Stimulated activated CD8-positive, alpha-beta memory T cell treated with anti-CD3 and anti-CD28 coated beads, Interleukin-4, amount 100 ng/mL, for 48 hours (primary cell): ENCODE results near the gene TRMT44.

Source experiments
- DNase-seq: peaks from one replicate; pipeline ENCODE4 v3.0.0-alpha.2; 2020

TRMT44 gene

DNA sequence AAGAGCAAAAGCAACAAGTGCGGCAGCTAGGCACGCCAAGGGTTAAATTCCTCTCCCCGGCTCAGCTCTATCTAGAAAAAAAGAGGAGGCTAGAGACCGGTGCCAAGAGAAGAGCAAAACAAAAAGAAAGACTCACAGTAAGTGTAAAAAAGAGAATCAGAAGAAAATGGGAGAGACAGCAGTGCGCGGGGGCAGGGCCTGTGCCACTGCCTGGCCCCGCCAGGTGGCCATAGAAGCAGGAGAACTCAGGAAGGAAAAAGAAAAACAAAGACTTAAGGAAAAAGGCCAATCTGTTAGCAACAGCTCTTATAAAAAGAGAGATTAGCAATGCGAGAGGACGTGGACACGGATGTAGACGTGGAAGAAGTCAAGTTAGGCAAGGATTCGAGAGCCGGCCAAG, 3.3 kb upstream of the TRMT44 start:
- no peak for DNase-seq

DNA sequence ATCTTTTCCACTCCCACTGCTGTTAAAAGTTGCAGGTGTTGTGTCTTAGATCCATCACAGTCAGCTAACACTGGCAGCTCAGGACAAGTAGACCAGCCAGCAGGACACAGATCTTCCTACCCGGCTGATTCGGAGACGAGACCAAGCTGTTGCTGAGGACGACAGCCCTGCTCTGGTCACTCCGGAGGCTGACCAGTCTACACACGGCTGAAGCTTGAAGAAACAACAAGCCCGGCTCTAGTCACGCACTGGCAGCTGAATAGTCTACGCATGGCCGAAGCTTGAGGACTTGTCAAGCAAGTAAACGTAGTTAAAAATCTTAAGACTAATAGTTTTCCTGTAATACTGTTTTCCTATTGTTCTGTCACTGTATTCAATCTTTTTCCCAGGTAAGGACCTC, 1.8 kb upstream of the TRMT44 start:
- DNase-seq = no peak

DNA sequence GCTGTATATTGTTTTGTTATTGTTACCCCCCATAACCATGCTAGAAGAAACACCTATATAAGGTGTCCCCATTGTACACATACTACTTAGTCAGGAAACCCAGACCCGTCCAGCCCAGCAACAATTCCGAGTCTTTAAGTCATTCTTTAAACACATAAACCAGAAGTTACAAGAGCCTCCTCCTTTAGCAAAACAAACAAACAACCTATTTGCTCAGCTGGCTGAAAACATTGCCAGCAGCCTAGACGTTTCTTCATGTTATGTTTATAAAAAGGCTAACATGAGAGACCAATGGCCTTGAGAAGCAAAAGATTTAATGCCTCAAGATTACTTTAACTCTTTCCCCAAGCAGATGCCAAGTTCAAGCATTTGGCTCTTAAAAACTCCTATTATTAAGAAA, 1.4 kb upstream of the TRMT44 start:
- no peak for DNase-seq

DNA sequence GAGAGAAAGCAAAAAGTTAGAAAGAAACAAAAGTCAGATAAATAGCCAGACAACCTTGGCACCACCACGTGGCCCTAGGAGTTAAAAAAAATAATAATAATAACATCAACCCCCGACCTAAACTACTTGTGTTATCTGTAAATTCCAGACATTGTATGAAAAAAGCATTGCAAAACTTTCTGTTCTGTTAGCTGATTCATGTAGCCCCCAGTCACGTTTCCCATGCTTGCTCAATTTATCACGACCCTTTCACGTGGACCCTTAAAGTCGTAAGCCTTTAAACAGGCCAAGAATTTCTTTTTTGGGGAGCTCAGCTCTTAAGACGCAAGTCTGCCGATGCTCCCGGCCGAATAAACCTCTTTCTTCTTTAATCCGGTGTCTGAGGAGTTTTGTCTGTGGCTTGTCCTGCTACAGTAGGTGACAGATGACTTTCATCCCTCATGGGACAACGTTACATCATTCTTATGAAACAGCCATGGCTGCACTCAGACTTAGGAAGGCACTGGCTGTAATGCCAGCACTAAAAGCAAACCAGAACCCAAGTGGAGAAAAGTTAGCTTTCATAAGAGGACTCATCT, 574 bp upstream of the TRMT44 start:
- DNase-seq = no peak

DNA sequence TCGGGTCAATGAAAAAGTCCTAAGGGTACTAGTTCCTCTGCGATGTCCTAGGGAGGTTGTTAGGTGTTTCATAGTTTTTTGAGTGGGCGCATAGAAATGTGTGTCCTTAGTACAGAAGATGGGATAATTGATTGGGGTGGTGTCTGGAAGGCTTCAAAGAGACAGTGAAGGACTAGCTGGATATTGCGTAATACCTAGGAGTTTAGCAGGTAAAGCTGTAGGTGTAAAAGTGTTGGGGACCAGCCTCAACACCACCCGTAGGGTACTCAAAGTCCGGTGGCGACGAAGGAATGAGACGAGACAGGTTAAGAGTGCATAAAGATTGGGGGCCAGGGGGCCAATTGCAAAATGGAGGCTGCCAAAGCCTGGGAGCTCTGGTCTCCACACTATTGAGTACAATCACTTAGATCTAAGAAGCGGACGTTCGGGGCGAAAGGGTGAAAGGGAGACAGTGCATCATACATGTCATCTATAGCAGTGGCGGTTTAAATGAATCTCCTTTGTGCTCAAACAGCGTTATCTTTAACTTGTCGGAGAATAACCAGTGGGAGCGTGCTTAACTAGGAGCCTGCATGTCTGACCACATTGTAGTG, 1.0 kb downstream of the TRMT44 start:
- DNase-seq = no peak

DNA sequence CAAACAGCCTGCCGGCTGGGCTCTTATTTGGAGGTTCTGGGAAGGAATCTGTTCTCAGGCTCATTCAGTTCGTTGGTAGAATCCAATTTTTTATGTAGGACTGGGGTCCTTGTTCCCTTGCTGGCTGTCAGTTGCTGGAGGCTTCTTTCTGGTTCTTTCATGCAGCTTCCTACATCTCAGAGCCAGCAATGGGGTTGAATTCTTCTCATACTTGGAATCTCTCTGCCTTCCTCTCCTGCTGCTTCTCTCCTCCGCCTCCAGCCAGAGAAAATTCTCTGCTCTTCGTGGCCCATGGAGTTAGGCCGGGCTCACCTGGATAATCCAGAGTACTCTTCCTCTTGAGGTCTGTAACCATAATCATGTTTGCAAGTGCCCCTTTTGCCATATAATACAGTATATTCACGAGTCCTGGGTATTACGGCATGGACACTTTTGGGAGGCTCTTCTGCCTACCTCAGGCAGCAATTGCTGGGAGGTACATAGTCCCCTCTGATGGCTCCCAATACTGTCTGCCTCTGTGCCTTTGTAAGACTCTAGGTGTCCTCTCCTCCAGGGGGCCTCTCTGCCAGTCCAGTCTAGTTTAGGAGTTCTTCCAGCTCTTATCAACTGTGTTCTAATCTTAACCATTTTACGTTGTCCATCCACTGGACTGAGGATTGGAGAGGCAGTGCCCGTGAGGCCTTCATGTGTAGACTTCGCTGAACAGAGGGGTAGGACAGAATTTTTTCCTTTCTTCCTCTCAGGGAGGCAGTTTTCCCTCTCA, 2.2 kb downstream of the TRMT44 start:
- no peak for DNase-seq

DNA sequence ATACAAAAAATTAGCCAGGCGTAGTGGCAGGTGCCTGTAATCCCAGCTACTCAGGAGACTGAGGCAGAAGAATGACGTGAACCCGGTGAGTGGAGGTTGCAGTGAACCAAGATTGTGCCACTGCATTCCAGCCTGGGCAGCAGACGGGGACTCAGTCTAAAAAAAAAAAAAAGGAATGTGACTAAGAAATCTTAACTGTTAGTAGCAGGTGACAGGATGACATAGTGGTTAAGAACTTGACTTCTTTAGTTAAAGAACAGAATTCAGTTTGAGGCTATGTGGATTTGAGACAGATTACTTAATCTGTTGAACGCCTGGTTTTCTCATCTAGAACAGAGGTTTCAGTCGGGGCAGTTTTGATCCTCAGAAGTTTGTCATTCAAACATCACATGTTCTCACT, 3.2 kb downstream of the TRMT44 start:
- DNase-seq = no peak

DNA sequence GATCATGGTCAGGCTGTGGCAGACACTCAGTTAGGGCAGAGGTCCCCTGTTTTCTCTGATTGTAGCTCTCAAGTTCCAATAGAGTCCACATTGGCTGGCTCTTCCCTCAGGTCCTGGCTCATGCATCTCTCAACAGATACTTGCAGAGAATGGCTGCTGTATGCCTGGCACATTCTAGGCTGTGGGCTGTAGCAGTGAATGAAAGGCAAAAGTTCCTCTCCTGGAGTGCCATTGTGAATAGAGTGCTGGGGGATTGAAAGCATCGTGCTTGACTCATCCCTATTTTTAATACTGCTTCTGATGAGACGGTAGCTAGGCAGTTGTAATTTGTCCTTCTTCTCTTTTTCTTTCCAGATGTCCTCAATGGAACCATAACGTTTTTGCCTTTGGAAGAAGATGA, 5.5 kb downstream of the TRMT44 start:
- DNase-seq = no peak

DNA sequence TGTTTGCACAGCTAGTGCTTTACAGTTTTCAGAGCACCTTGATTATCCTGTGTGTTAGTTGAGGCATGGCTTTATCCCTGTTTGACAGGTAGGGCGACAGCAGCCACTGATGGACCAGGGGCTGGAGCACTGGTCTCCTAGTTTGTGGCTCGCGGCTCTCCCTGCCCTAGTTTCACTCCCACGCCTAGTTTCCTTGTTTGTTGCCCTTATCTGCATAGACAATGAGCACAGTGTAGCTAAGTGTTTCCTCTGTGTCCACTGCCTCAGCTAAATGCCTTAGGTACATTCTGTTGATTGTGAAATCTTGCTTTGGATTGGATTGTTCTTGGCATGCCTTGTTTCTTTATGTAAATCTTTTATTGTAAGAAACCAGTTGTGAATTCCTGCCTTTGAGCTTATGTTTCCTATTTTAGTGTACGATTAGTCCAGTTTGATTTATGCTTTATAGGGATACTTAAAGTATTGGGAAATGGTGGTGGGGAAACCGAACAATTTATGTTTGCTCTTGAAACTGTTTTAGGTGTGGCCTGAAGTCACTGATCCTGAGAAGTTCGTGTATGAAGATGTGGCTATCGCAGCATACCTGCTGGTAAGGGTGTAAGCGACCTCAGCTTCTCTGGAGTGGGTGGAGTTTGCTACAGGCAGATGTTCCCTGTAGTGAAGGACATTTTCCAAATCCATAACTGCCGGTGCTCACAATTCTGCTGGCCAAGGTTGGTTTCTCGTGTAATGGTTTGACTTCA, 11.0 kb downstream of the TRMT44 start:
- DNase-seq = no peak

DNA sequence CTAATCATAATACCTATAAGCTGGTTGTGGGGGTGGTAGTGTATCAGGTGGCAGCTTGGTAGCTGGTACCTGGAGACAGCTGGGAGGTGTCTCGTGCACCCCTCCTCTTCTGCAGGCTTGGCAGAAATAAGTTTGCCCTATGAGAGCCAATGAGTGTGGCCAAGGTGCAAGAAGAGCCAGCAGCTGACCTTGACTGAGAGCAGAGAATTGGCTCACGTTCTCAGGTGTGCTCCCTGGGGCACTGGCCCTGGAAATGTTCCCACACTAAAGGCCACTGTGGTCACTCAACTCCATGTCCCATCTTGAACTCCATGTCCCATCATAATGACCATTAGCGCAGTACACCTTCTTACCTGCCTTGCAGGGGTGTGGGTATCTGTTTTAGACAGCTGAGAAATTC, 13.4 kb downstream of the TRMT44 start:
- no peak for DNase-seq

DNA sequence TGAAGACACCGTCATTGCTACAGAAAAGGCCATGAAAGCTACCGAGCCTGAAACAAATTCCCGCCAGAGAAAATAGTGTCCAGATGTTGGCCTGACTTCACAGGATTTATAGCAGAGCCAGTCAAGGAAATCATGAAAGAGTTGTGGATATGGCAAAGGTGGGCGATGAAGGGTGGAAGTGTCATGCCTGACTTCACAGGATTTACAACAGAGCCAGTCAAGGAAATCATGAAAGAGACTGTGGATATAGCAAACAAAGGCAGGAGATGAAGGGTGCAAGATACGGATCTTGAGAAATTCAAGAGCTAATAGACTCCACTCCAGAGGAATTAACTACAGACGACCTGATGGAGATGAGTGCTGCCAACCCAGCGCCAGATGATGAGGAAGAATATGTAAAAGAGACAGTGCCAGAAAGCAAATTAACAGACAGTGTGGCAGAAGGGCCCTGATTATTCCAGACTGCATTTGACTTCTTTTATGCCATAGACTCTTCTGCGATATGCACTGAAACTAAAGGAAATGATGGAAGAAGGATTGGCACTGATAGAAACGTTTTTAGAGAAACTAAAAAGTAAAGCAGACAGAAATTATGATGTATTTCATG, 17.2 kb downstream of the TRMT44 start:
- DNase-seq = no peak

DNA sequence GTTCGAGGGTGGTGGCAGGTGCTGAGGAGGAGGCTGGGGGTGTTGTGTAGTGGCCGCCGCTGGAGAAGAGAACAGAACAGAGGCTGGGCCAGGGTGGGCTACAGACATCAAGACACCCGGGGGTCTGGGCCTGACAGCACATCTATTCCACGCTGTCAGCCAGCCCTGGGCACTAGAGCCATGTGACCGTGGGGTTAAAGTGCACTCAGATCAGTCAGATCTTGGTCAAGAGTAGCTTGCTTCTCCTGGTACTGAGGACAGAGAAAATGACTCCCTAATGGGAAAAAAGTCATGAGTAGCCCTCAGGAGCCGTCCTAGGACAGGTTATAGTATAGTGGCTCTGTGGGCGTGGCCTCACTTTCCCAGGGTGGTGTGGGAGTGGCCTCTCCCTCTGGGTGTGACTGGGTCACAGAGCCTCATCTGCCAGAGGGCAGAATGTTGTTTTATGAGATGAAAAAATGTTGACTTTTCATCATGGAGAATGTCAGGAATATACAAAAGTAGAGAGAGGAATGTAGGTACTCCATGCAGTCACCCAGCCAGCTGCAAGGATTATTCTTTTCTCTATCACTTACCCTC, 19.4 kb downstream of the TRMT44 start:
- no peak for DNase-seq

DNA sequence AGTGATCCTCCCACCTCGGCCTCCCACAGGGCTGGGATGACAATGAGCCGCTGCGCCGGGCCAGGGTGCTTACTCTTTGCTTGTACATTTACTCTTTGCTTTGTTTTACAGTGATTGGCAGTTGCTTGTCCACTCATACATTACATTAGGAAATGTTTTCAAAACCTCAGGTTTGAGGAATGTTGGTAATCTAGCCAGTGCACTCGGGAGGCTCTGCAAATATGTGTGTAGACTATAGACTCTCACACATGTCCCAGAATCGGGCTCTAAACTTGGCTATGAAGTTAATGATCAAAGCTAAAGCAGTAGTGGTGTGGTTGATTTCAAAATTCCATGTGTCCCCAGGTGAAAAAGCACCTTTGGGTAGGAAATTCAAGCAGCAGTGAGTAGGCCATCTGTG, 20.5 kb downstream of the TRMT44 start:
- no peak for DNase-seq

DNA sequence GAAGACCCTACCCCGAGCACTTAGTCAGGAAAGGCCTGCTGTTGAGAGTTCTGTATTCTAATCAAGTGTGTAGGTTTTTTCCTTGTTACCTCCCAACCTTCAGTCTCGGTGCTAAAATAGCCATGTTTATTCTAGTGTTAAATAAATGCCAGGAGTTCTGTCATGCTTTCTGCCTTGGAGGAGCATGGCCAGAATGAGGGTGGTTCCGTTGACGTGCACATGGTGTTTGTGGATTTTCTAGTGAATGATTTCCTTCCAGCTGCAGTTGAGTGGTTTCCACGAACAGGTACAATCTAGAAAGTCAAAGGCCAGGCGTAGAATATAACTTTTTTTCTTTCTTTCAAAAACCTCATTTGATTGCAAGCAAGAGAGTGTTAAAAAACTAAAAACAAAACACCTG, 21.0 kb downstream of the TRMT44 start:
- no peak for DNase-seq

DNA sequence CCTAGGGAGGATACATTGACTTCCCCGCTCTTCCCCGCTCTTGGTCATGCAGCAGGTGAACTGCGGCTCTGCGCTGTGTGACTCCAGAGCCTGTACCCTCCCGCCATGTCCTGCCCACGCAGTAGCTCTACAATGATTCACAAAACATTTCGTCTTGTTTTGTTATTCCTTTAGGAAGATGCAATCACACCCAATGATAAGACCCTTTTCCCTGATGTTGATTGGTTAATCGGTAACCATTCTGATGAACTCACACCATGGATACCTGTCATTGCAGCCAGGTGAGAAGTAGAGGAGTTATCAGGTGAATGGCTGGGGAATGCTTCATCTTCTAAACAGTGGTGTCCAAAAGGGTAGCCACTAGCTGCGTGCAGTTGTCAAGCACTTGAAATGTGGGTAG, 23.2 kb downstream of the TRMT44 start:
- no peak for DNase-seq

DNA sequence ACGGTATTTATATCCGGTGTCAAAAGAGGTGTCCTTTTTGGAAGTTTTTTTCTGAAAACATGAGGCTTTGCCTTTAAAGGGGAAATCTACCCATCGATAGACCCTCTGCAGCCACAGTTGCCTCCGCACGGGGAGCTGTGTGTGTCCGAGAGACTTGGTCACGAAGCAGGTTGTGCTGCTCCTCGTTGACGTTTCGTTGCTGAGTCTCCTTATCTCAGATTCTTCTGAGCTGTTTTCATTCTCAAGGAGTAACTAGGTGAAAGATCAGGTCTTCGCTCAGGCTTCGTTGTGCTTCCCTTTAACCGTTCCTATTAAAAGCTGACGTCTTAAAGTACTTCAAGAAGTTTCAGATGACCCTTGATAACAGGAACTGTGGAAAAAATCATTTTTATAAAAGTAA, 23.8 kb downstream of the TRMT44 start:
- no peak for DNase-seq

DNA sequence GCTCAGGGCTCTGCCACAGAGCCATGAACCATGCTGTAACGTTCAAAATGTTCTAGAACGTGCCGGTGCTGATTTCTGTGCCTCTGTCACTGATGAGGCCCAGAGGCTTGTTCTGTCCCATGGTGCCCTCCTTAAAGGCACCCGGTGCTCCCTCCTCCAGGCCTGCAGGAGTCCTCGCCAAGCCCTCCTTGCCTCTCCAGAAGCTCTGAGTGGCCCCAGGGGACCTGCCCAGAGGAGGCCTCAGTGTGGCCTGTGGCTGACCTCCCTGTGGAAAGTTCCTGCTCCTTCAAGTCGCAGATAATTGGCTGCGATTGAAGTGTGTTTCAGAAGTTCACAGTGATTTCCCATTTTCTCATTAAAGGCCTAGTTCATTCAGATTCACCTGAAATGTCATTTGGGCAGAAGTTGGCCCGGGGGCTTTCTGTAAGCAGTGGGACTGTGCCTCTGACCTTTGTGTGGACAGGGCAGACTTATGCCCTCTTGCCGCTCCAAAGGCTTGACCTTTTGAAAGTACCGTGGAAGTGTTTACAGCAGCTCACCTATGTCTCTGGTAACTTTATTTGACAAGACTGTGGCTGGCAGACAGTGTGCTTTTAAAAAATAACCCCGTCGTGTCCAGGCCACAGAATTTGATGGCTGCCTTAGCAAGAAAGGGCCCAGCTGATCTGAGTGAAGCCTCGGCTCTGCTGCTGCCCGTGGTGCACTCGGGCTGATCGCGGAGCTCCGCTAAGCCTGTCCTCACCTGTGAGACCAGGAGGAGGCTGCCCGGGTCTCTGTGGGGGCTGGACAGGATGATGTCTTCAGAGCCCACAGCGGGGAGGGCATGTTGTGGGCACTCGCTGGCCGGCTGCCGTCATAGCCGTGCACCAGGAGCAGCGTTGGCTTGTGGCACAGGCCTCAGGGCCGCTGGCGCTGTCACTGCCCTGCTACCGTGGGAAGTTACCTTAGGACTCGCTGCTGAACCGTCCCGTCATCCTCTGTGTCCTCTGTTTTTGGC, 25.3 kb downstream of the TRMT44 start:
- DNase-seq = no peak

DNA sequence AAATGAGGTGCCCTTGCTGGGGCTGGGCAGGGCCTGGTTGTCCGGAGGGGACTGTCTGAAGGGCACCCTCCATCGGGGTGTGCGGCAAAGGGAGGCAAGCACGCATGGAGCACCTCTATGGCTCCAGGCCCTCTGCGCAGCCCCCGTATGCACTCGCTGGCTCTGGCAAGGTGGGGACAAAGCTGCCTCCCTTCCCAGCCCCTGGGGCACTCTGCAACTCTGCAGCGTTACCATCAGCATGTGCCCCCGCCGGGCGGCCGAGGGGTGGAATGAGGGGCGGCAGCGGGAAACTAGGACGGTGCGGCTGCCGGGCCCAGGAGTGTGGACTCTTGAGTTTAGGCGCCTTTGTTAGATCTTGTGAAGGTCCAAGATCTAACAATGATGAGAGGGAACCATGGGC, 26.4 kb downstream of the TRMT44 start:
- DNase-seq = no peak

DNA sequence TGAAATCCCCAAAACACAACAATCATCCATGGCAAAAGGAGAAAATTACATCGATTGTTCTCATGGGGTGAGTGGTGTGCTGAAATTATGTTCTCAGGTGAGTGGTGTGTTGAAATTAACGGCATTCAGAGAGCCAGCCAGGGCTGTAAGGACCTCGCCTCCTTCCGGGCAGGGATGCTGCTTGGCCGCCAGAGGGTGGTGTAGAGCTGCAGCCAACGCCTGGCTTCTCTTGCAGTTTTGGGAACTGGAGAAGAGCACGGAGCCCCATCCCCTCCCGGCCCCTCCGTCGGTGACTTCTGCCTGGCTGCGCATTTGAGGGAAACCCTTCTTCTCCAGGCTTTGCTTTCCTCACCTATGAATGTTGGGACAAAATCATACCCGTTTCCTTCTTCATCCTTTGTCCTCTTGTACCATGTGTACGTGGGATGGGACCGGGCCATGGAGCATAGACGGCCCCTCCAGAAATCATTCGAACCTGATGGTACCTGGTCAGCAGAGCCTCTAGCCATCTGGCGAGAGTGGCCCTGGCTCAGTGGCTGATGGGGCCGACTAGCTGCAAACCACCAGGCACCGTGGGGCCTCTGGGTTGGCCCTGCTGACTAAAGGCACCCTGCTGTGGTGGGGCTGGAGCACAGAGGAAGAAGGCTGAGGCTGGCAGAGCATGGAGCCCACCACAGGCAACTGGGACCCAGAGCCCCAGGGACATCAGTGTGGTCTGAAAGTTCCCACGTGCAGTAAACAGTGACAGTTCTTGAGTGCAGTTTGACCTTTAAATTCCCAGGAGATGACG, 28.4 kb downstream of the TRMT44 start:
- peak; percentile 75 for DNase-seq

DNA sequence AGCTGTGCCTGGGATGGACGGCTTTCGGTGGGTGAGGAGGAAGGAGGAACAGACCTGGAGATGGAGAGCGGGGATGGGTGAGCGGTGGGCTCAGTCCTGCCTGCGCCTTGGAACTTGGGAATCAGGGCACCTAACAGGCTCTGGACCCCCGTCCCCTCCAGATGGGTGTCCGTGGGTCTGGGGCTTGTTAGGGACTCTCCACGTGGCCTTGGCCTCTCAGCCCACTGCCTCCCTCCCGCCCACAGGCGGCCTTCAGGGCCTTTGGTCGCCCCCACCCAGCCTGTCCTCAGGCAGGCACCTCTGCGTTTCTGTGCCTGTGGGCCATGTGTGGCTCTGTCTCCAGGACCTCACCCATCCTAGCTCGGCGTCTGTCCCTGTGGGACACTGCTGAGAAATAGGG, 29.0 kb downstream of the TRMT44 start:
- no peak for DNase-seq

DNA sequence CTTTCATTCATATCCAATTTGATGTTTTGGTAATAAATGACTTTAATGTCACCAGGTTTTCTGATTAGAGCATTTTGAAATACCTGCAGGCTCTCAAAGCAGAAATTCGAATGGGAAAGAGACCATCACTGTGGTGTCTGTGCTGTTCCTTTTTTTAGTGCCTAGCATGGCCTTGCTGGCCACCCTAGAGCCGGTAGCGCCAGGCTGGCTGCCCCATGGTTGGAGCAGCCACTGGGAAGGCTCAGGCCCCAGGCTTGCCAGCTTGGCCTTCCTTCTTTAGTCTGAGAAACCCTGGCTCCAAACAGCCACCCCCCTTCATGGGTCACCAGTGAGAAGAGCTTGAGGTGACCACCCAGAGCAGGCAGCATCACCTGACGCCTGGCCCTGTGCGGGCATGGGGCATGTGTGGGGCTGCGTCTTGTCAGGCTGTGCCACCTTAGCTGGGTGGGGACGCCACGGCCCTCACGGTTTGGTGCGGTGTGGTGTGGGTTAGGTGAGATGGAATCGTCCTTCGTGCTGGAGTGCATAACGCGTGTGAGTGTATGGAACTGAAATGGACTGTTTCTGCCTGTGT, 30.0 kb downstream of the TRMT44 start:
- no peak for DNase-seq
